HCT116 (cell line): Measurements from ENCODE around the gene PCDH19. TPM values are rescaled to one million over a fixed set of nuclear protein-coding genes. Genes with fewer than 3 reads are reported as not detected.

Source experiments
- ATAC-seq: fragments of 200-7000 bp; cut with Tn5 transposase; 2 replicates; pipeline ENCODE4 v1.9.1; 2020; ENCODE audit warnings: mild to moderate bottlenecking, moderate library complexity
- BruUV-seq: library from RNA; stranded (reverse); fragments of 400-500 nt; replicated peaks from 2 replicates; lab custom pipeline; 2021; lab: Mats Ljungman, UMichigan
- CTCF ChIA-PET: fragments of 300-600 bp; sonication (Branson Sonifier 250); formaldehyde crosslinking; loops from one replicate; lab custom pipeline; 2021; ENCODE audit warnings: antibody characterized with exemption; lab: Charles Lee
- POLR2A ChIA-PET: fragments of 300-600, 350-600 bp; sonication (Branson Sonifier 250); formaldehyde crosslinking; loops from one replicate; lab custom pipeline; 2021; ENCODE audit warnings: antibody characterized with exemption; lab: Charles Lee
- RAD21 ChIA-PET, 2 experiments: fragments of 300-600 bp; sonication (Branson Sonifier 250); formaldehyde crosslinking; loops; one replicate each; lab custom pipeline; 2023; ENCODE audit warnings: low total read pairs in 2 of 2; ENCODE audit not compliant: uncharacterized antibody in 2 of 2, unreplicated experiment in 2 of 2, low non-redundant PET in 1 of 2; lab: Charles Lee
- DNase-seq: peaks from one replicate; pipeline ENCODE4 v3.0.0-alpha.2; 2010; ENCODE audit warnings: low read depth, low spot score
- H2AFZ ChIP-seq: fragments of 200-600 bp; shearing (Covaris generic), sonication (generic); 2 replicates; pipeline ENCODE4 v1.6.1; 2017; ENCODE audit warnings: low read depth, mixed run types, mixed read lengths, antibody characterized with exemption, low read length; ENCODE audit not compliant: poor library complexity, severe bottlenecking
- H3K27ac ChIP-seq: 2 replicates; pipeline ENCODE4 v1.5.1; 2012; ENCODE audit warnings: low read depth, low read length
- H3K27me3 ChIP-seq: fragments of 200-600 bp; sonication (generic); 2 replicates; pipeline ENCODE4 v1.6.1; 2016; ENCODE audit warnings: mixed run types, low read length, mixed read lengths; ENCODE audit not compliant: insufficient read depth
- H3K36me3 ChIP-seq, 2 experiments: fragments of 200-500 bp in 1 of 2; fragments of 200-600 bp in 1 of 2; sonication (Bioruptor generic) in 1 of 2; sonication (generic) in 1 of 2; 2 replicates each; pipeline versions ENCODE4 v1.5.1 to v1.6.1; 2014 to 2016; ENCODE audit warnings: low read length in 2 of 2, inconsistent platforms in 1 of 2, mixed read lengths in 1 of 2, mixed run types in 1 of 2; ENCODE audit not compliant: insufficient read depth in 2 of 2, control insufficient read depth in 1 of 2
- H3K4me1 ChIP-seq, 2 experiments: fragments of 200-600 bp in 1 of 2; sonication (generic) in 1 of 2; 2 replicates each; pipeline versions ENCODE4 v1.5.1 to v1.6.1; 2012 to 2017; ENCODE audit warnings: low read length in 2 of 2, inconsistent platforms in 1 of 2, mild to moderate bottlenecking in 1 of 2, mixed read lengths in 1 of 2, mixed run types in 1 of 2, moderate library complexity in 1 of 2; ENCODE audit not compliant: insufficient read depth in 2 of 2, control insufficient read depth in 1 of 2
- H3K4me2 ChIP-seq: fragments of 200-600 bp; sonication (generic); 2 replicates; pipeline ENCODE4 v1.6.1; 2017; ENCODE audit warnings: mixed run types, low read length, mixed read lengths
- H3K4me3 ChIP-seq, 2 experiments: fragments of 200-600 bp in 1 of 2; sonication (generic) in 1 of 2; replicated peaks in 1 of 2; 2 replicates each; pipeline ENCODE4 v1.5.1; 2011 to 2016; ENCODE audit warnings: low read length in 2 of 2, control low read depth in 1 of 2, low read depth in 1 of 2, mild to moderate bottlenecking in 1 of 2, mixed read lengths in 1 of 2, mixed run types in 1 of 2
- H3K79me2 ChIP-seq: fragments of 200-600 bp; sonication (generic); 2 replicates; pipeline ENCODE4 v1.6.1; 2017; ENCODE audit warnings: mild to moderate bottlenecking, mixed run types, low read length, moderate library complexity, mixed read lengths; ENCODE audit not compliant: insufficient read depth
- H3K9ac ChIP-seq: fragments of 200-600 bp; sonication (generic); 2 replicates; pipeline ENCODE4 v1.6.1; 2016; ENCODE audit warnings: low read length, mixed read lengths
- H3K9me2 ChIP-seq: fragments of 200-600 bp; sonication (generic), shearing (Covaris generic); 2 replicates; pipeline ENCODE4 v1.6.1; 2017; ENCODE audit warnings: mixed run types, mild to moderate bottlenecking, moderate library complexity; ENCODE audit not compliant: insufficient read depth
- H3K9me3 ChIP-seq, 2 experiments: fragments of 200-500 bp in 1 of 2; fragments of 200-600 bp in 1 of 2; sonication (Bioruptor generic) in 1 of 2; sonication (generic) in 1 of 2; 2 replicates each; pipeline ENCODE4 v1.6.1; 2014 to 2017; ENCODE audit warnings: low read length in 2 of 2, mixed read lengths in 2 of 2, inconsistent platforms in 1 of 2, low read depth in 1 of 2, mild to moderate bottlenecking in 1 of 2, mixed run types in 1 of 2, moderate library complexity in 1 of 2; ENCODE audit not compliant: control insufficient read depth in 1 of 2, insufficient read depth in 1 of 2
- H4K20me1 ChIP-seq: fragments of 200-600 bp; sonication (generic), shearing (Covaris generic); 2 replicates; pipeline ENCODE4 v1.6.1; 2017; ENCODE audit warnings: mixed run types, mild to moderate bottlenecking, moderate library complexity; ENCODE audit not compliant: insufficient read depth
- ATF3 ChIP-seq: IDR thresholded peaks from 2 replicates; pipeline ENCODE4 v1.6.1; 2012
- CTCF ChIP-seq, 3 experiments: fragments of 200-600 bp in 1 of 3; sonication (generic) in 1 of 3; IDR thresholded peaks in 2 of 3; conservative IDR thresholded peaks in 1 of 3; 2 replicates each; pipeline ENCODE4 v1.5.1; 2012 to 2017; ENCODE audit warnings: low read depth in 2 of 3, low read length in 2 of 3, antibody characterized with exemption in 1 of 3, borderline replicate concordance in 1 of 3, control low read depth in 1 of 3, mild to moderate bottlenecking in 1 of 3, mixed read lengths in 1 of 3, mixed run types in 1 of 3, moderate library complexity in 1 of 3; ENCODE audit not compliant: insufficient read depth in 1 of 3
- EGR1 ChIP-seq: IDR thresholded peaks from 2 replicates; pipeline ENCODE4 v1.6.1; 2012; ENCODE audit warnings: low read depth
- EZH2phosphoT487 ChIP-seq: fragments of 200-600 bp; IDR thresholded peaks from 2 replicates; pipeline ENCODE4 v1.6.1; 2018; ENCODE audit warnings: antibody characterized with exemption, borderline replicate concordance
- FOSL1 ChIP-seq: IDR thresholded peaks from 2 replicates; pipeline ENCODE4 v1.6.1; 2012; ENCODE audit warnings: low read depth
- JUND ChIP-seq: IDR thresholded peaks from 2 replicates; pipeline ENCODE4 v1.6.1; 2012
- POLR2A ChIP-seq: IDR thresholded peaks from 2 replicates; pipeline ENCODE4 v1.7.0; 2011; ENCODE audit warnings: borderline replicate concordance; ENCODE audit not compliant: insufficient read depth, insufficient read length; ENCODE audit errors: extremely low read depth
- SIN3A ChIP-seq: IDR thresholded peaks from 2 replicates; pipeline ENCODE4 v1.6.1; 2012; ENCODE audit warnings: low read depth
- SP1 ChIP-seq: IDR thresholded peaks from 2 replicates; pipeline ENCODE4 v1.6.1; 2012; ENCODE audit warnings: low read depth
- SRF ChIP-seq: IDR thresholded peaks from 2 replicates; pipeline ENCODE4 v1.6.1; 2012; ENCODE audit warnings: low read depth
- TCF7L2 ChIP-seq: IDR thresholded peaks from 2 replicates; pipeline ENCODE4 v1.7.0; 2011; ENCODE audit warnings: borderline replicate concordance, inconsistent platforms; ENCODE audit not compliant: insufficient read depth, insufficient read length; ENCODE audit errors: extremely low read depth
- YY1 ChIP-seq: IDR thresholded peaks from 2 replicates; pipeline ENCODE4 v1.6.1; 2011; ENCODE audit warnings: low read length, low read depth, moderate library complexity, mild to moderate bottlenecking; ENCODE audit not compliant: insufficient replicate concordance; ENCODE audit errors: extremely low read depth
- ZBTB33 ChIP-seq: IDR thresholded peaks from 2 replicates; pipeline ENCODE4 v1.6.1; 2011; ENCODE audit warnings: mild to moderate bottlenecking, low read length, moderate library complexity; ENCODE audit not compliant: insufficient replicate concordance; ENCODE audit errors: extremely low read depth
- ZFX ChIP-seq: fragments of 450-650 bp; IDR thresholded peaks from 2 replicates; pipeline ENCODE4 v1.6.1; 2017
- ZNF274 ChIP-seq: fragments of 200-500 bp; sonication (Bioruptor generic); IDR thresholded peaks from 2 replicates; pipeline ENCODE4 v1.6.1; 2014; ENCODE audit warnings: mild to moderate bottlenecking, low read depth, low read length, inconsistent platforms
- intact Hi-C: fragments of 100-400 bp; cut with micrococcal nuclease; formaldehyde crosslinking; loops from 2 replicates; pipeline ENCODE4 v1.10.0; 2022
- total RNA-seq: library from RNA; stranded (reverse); gene quantifications from one replicate; pipeline ENCODE4 v1.2.1, GENCODE V29; 2021; ENCODE audit not compliant: unreplicated experiment

PCDH19 gene
- total RNA-seq, 1 experiment from 2014 or later: 0.32 TPM

- intact Hi-C loops: no loop called here
- RAD21 ChIA-PET: no interaction called here
- POLR2A ChIA-PET: no interaction called here
Observed at GRCh38 chrX:100263650-100264049, 146.4 kb downstream of the PCDH19 start.

More at GRCh38 chrX:100263650-100264049, 146.4 kb downstream of the PCDH19 start:
- H3K9ac ChIP-seq: no peak overlapping the region
- no peaks in the 10 kb centered on the region for H3K27me3 ChIP-seq
- H3K79me2 ChIP-seq: no peaks in the 10 kb centered on the region
- no peaks in the 10 kb centered on the region for H3K9me2 ChIP-seq
- CTCF ChIA-PET: no interaction called here
- H3K9me3 ChIP-seq: no peaks in the 10 kb centered on the region
- H3K27ac ChIP-seq: no peak overlapping the region
- no peak overlapping the region for H3K4me2 ChIP-seq
- ATAC-seq: no peak
- H3K4me1 ChIP-seq: no peaks in the 10 kb centered on the region
- TF ChIP-seq JUND: no peak
- no peak for TF ChIP-seq EGR1
- no peak for TF ChIP-seq ATF3
- TF ChIP-seq YY1: no peak
- TF ChIP-seq ZNF274: no peak
- no peak for TF ChIP-seq ZBTB33
- TF ChIP-seq SP1: no peak
- TF ChIP-seq TCF7L2: no peak
- no peak for TF ChIP-seq SIN3A
- TF ChIP-seq CTCF (IDR thresholded peaks at IDR 0.05 in 2 of 3, conservative IDR thresholded peaks at IDR 0.05 in 1 of 3; ENCODE audit: borderline replicate concordance in 1 of 3, insufficient read depth in 1 of 3, low read depth in 2 of 3, low read length in 2 of 3): no peak
- TF ChIP-seq FOSL1: no peak
- TF ChIP-seq POLR2A: no peak
- no peak for TF ChIP-seq ZFX
- TF ChIP-seq SRF: no peak
- TF ChIP-seq EZH2phosphoT487: no peak
- TF ChIP-seq, all 23 proteins: peak for 0
- Histone ChIP-seq H4K20me1 (no peaks in the 10 kb centered on the region), H2AFZ (no peak overlapping the region), H3K36me3 (no peaks in the 10 kb centered on the region), H3K4me3 (no peak overlapping the region)
- BruUV-seq: no TSS peak
- DNase-seq: no peak
